IPS DF 6.9 (cell line): ENCODE data around the gene CCDC8.
A peak's percentile ranks its signal among the peaks of the same experiment; 100 is the strongest.

Experiments used
- DNase-seq: peaks from one replicate; pipeline ENCODE4 v3.0.0-alpha.2; 2013; ENCODE audit warnings: low read depth, low spot score
- H3K27ac ChIP-seq: one replicate; pipeline ENCODE4 v1.5.1; 2013; ENCODE audit warnings: low read length, control low read depth
- H3K27me3 ChIP-seq: 2 replicates; pipeline ENCODE4 v1.6.1; 2013; ENCODE audit warnings: mild to moderate bottlenecking, low read length; ENCODE audit not compliant: control insufficient read depth, insufficient read depth
- H3K36me3 ChIP-seq: 2 replicates; pipeline ENCODE4 v1.6.1; 2013; ENCODE audit warnings: low read length; ENCODE audit not compliant: control insufficient read depth, insufficient read depth
- H3K4me1 ChIP-seq: 2 replicates; pipeline ENCODE4 v1.6.1; 2013; ENCODE audit warnings: low read length; ENCODE audit not compliant: control insufficient read depth, insufficient read depth
- H3K4me3 ChIP-seq: 2 replicates; pipeline ENCODE4 v1.5.1; 2013; ENCODE audit warnings: mild to moderate bottlenecking, low read length
- H3K9me3 ChIP-seq: 2 replicates; pipeline ENCODE4 v1.6.1; 2013; ENCODE audit warnings: low read length, inconsistent platforms; ENCODE audit not compliant: control insufficient read depth, insufficient read depth
- WGBS: extraction: QIAGEN DNeasy Blood & Tissue Kit; methylation state at CpG from one replicate; pipeline ENCODE4 v1.1.7; 2013; ENCODE audit warnings: mixed read lengths, missing lambda C conversion rate; ENCODE audit not compliant: insufficient read length, insufficient coverage; 5-methylcytosine and 5-hydroxymethylcytosine counted together

Gene CCDC8

GRCh38 chr19:46413262-46414031 lies at the start of gene CCDC8:
Gene CCDC8 (minus strand): TSS chr19:46413564. CDS start chr19:46412810, 754 bp downstream.
- peak within 1 kb of the TSS; percentile 65; the same call in 1 of the 2 replicates for H3K4me3 ChIP-seq
- DNase-seq = peak; percentile 82

GRCh38 chr19:46461537-46461936 lies 48.2 kb upstream of the CCDC8 start:
- no peaks in the 10 kb centered on the region for H3K27me3 ChIP-seq
- H3K9me3 ChIP-seq = no peaks in the 10 kb centered on the region
- H3K27ac ChIP-seq = no peak overlapping the region
- H3K36me3 ChIP-seq = no peaks in the 10 kb centered on the region
- no CpG with 5 or more reads among the region's 2 CpGs for WGBS
- no peaks in the 10 kb centered on the region for H3K4me1 ChIP-seq
- no peak for DNase-seq
- no peak overlapping the region for H3K4me3 ChIP-seq

More at GRCh38 chr19:46413262-46414031, at the start of gene CCDC8:
- no peaks in the 10 kb centered on the region for H3K9me3 ChIP-seq
- H3K4me1 ChIP-seq = peaks cover 4% of the 10 kb centered on the region; the same call in 1 of the 2 replicates
- WGBS = no CpG with 5 or more reads among the region's 46 CpGs
- no peak within 1 kb of the TSS for H3K27ac ChIP-seq
- no peaks in the 10 kb centered on the region for H3K36me3 ChIP-seq
- no peaks in the 10 kb centered on the region for H3K27me3 ChIP-seq

- no peaks in the 10 kb centered on the region for H3K27me3 ChIP-seq
- no peak overlapping the region for H3K27ac ChIP-seq
- WGBS = no CpG with 5 or more reads among the region's 1 CpG
- no peaks in the 10 kb centered on the region for H3K36me3 ChIP-seq
- no peaks in the 10 kb centered on the region for H3K9me3 ChIP-seq
- no peak for DNase-seq
- no peak overlapping the region for H3K4me3 ChIP-seq
- H3K4me1 ChIP-seq = no peaks in the 10 kb centered on the region
Observed at GRCh38 chr19:46460981-46461380, 47.6 kb upstream of the CCDC8 start.

- H3K27me3 ChIP-seq = no peaks in the 10 kb centered on the region
- H3K36me3 ChIP-seq = no peaks in the 10 kb centered on the region
- no peak for DNase-seq
- no peak overlapping the region for H3K4me3 ChIP-seq
- no peaks in the 10 kb centered on the region for H3K9me3 ChIP-seq
- H3K27ac ChIP-seq = no peak overlapping the region
- H3K4me1 ChIP-seq = no peaks in the 10 kb centered on the region
- no CpG with 5 or more reads among the region's 2 CpGs for WGBS
Observed at GRCh38 chr19:46460055-46460454, 46.7 kb upstream of the CCDC8 start.

- Histone ChIP-seq H3K36me3 (no peaks in the 10 kb centered on the region), H3K27me3 (no peaks in the 10 kb centered on the region), H3K4me3 (no peak overlapping the region), H3K27ac (no peak overlapping the region), H3K9me3 (no peaks in the 10 kb centered on the region), H3K4me1 (no peaks in the 10 kb centered on the region)
- no CpG with 5 or more reads among the region's 5 CpGs for WGBS
- no peak for DNase-seq
Observed at GRCh38 chr19:46456930-46457329, 43.6 kb upstream of the CCDC8 start.

- no peak for DNase-seq
- Histone ChIP-seq H3K4me1 (no peaks in the 10 kb centered on the region), H3K27ac (no peak overlapping the region), H3K4me3 (no peak overlapping the region), H3K27me3 (no peaks in the 10 kb centered on the region), H3K36me3 (no peaks in the 10 kb centered on the region), H3K9me3 (no peaks in the 10 kb centered on the region)
- no CpG with 5 or more reads among the region's 3 CpGs for WGBS
Observed at GRCh38 chr19:46454244-46454643, 40.9 kb upstream of the CCDC8 start.

- no peaks in the 10 kb centered on the region for H3K4me1 ChIP-seq
- DNase-seq = no peak
- H3K27ac ChIP-seq = no peak overlapping the region
- H3K36me3 ChIP-seq = no peaks in the 10 kb centered on the region
- no peaks in the 10 kb centered on the region for H3K9me3 ChIP-seq
- no CpG with 5 or more reads among the region's 6 CpGs for WGBS
- no peak overlapping the region for H3K4me3 ChIP-seq
- H3K27me3 ChIP-seq = no peaks in the 10 kb centered on the region
Observed at GRCh38 chr19:46453661-46454060, 40.3 kb upstream of the CCDC8 start.

GRCh38 chr19:46452186-46452585 lies 38.8 kb upstream of the CCDC8 start:
- Histone ChIP-seq H3K36me3 (no peaks in the 10 kb centered on the region), H3K27ac (no peak overlapping the region)

GRCh38 chr19:46451352-46451751 lies 38.0 kb upstream of the CCDC8 start:
- Histone ChIP-seq H3K36me3 (no peaks in the 10 kb centered on the region), H3K27me3 (no peaks in the 10 kb centered on the region), H3K4me3 (no peak overlapping the region), H3K27ac (no peak overlapping the region), H3K4me1 (no peaks in the 10 kb centered on the region), H3K9me3 (no peaks in the 10 kb centered on the region)
- no peak for DNase-seq
- WGBS = no CpG with 5 or more reads among the region's 6 CpGs

More at GRCh38 chr19:46452186-46452585, 38.8 kb upstream of the CCDC8 start:
- DNase-seq = no peak
- WGBS = no CpG with 5 or more reads among the region's 4 CpGs
- Histone ChIP-seq H3K4me3 (no peak overlapping the region), H3K9me3 (no peaks in the 10 kb centered on the region), H3K27me3 (no peaks in the 10 kb centered on the region), H3K4me1 (no peaks in the 10 kb centered on the region)

GRCh38 chr19:46450737-46451136 lies 37.4 kb upstream of the CCDC8 start:
- no peak overlapping the region for H3K4me3 ChIP-seq
- no peaks in the 10 kb centered on the region for H3K9me3 ChIP-seq
- H3K27ac ChIP-seq = no peak overlapping the region
- no peaks in the 10 kb centered on the region for H3K36me3 ChIP-seq
- DNase-seq = no peak
- H3K4me1 ChIP-seq = no peaks in the 10 kb centered on the region
- no CpG with 5 or more reads among the region's 5 CpGs for WGBS
- H3K27me3 ChIP-seq = no peaks in the 10 kb centered on the region

GRCh38 chr19:46449228-46449627 lies 35.9 kb upstream of the CCDC8 start:
- DNase-seq = no peak
- Histone ChIP-seq H3K27me3 (no peaks in the 10 kb centered on the region), H3K9me3 (no peaks in the 10 kb centered on the region), H3K4me3 (no peak overlapping the region), H3K27ac (no peak overlapping the region), H3K36me3 (no peaks in the 10 kb centered on the region), H3K4me1 (no peaks in the 10 kb centered on the region)
- WGBS = no CpG with 5 or more reads among the region's 7 CpGs
